Central memory CD8-positive, alpha-beta T cell (primary cell): ENCODE measurements around the gene SMG1.
"Not testable (repeated sequence)": the region's sequence is repeated elsewhere in the genome, so short reads cannot be mapped to it uniquely, and the experiment has no call there.

ENCODE experiments used
- ATAC-seq: fragments of 150-1000 bp; cut with Tn5 transposase; replicated peaks from 2 replicates; pipeline ENCODE4 v1.10.0; 2022; ENCODE audit warnings: mild to moderate bottlenecking, moderate FRiP score, moderate number of reproducible peaks; ENCODE audit not compliant: poor library complexity, severe bottlenecking; ENCODE audit errors: extremely low read depth
- DNase-seq, 2 donors: peaks; one replicate each; pipeline ENCODE4 v3.0.0; 2021; ENCODE audit warnings: low spot score in 2 of 2
- H3K27ac Mint-ChIP-seq: one replicate; pipeline ENCODE4 v1.8.0; 2022; ENCODE audit warnings: low read depth, mild to moderate bottlenecking, moderate library complexity, mixed read lengths
- H3K27me3 Mint-ChIP-seq: one replicate; pipeline ENCODE4 v1.8.0; 2022; ENCODE audit warnings: mixed read lengths
- H3K36me3 Mint-ChIP-seq: one replicate; pipeline ENCODE4 v1.8.0; 2022; ENCODE audit warnings: mild to moderate bottlenecking, moderate library complexity, mixed read lengths; ENCODE audit not compliant: insufficient read depth
- H3K4me1 Mint-ChIP-seq: one replicate; pipeline ENCODE4 v1.8.0; 2022; ENCODE audit warnings: mixed read lengths
- H3K4me3 Mint-ChIP-seq: one replicate; pipeline ENCODE4 v1.8.0; 2022; ENCODE audit warnings: mild to moderate bottlenecking, moderate library complexity, mixed read lengths
- H3K9me3 Mint-ChIP-seq: one replicate; pipeline ENCODE4 v1.8.0; 2022; ENCODE audit warnings: mixed read lengths

The SMG1 gene

DNA sequence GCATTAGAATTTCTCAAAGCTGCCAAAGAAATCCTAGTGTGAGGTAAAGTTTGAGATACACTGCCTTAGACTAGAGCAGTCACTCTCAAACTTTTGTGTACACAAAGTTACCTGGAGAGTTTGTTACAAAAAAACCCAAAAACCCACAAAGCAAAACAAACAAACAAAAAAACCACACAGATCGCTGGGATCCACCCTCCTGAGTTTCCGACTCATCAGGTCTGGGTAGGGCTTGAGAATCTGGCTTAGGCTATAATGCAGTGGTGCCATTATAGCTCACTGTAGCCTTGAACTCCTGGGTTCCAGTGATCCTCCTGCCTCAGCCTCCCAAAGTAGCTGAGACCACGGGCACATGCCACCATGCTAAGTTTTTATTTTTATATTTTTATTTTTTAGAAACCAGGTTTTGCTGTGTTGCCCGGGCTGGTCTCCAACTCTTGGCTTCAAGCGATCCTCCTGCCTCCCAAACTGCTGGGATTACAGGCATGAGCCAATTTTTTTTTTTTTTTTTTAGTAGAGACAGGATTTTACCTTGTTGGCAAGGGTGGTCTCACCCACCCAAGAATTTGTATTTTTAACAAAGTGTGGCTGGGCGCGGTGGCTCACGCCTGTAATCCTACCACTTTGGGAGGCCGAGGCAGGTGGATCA, 22.3 kb upstream of the SMG1 start:
- Mint-ChIP-seq H3K4me1 (no peaks in the 10 kb centered on the region), H3K4me3 (no peak overlapping the region), H3K27ac (no peak overlapping the region), H3K36me3 (no peaks in the 10 kb centered on the region), H3K27me3 (no peaks in the 10 kb centered on the region), H3K9me3 (no peaks in the 10 kb centered on the region)
- DNase-seq: no peak
- no peak for ATAC-seq

DNA sequence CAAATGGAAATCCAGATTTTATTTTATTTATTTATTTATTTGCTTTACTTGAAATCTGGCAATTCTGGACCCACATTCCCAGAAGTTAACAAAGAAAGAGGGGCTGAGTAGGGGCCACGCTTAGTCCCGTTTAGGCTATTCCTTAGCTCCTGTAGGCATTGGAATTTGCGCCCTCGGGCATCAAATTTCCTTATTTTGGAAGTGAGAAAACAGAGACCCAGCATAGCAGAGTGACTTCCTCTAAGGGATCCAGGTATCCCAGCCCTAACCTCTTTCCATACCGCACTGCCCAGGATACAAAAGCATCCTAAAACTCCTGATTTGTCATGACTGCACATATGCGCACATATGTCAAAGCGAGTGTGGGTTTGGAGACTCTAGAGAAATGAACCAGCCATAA, 19.0 kb upstream of the SMG1 start:
- Mint-ChIP-seq H3K36me3 (no peaks in the 10 kb centered on the region), H3K9me3 (no peaks in the 10 kb centered on the region), H3K27ac (peak overlapping the region; percentile 45), H3K4me1 (no peaks in the 10 kb centered on the region), H3K4me3 (peak overlapping the region; percentile 67), H3K27me3 (no peaks in the 10 kb centered on the region)
- DNase-seq (no peak), ATAC-seq (no peak)

DNA sequence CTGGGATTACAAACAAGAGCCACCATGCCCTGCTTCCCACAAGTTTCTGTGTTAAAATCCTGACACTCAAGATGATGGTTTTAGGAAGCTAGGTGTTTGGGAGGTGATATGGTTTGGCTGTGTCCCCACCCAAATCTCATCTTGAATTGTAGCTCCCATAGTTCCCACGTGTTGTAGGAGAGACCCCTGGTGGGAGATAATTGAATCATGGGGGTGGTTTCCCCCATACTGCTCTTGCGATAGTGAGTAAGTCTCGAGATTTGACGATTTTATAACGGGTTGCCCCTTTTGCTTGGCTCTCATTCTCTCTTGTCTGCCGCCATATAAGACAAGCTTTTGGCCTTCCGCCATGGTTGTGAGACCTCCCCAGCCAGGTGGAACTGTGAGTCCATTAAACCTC, 17.2 kb upstream of the SMG1 start:
- ATAC-seq (no peak), DNase-seq (no peak)
- H3K27me3 Mint-ChIP-seq: no peaks in the 10 kb centered on the region
- H3K4me1 Mint-ChIP-seq: no peaks in the 10 kb centered on the region
- H3K36me3 Mint-ChIP-seq: no peaks in the 10 kb centered on the region
- H3K4me3 Mint-ChIP-seq: no peak overlapping the region
- no peak overlapping the region for H3K27ac Mint-ChIP-seq
- H3K9me3 Mint-ChIP-seq: no peaks in the 10 kb centered on the region

DNA sequence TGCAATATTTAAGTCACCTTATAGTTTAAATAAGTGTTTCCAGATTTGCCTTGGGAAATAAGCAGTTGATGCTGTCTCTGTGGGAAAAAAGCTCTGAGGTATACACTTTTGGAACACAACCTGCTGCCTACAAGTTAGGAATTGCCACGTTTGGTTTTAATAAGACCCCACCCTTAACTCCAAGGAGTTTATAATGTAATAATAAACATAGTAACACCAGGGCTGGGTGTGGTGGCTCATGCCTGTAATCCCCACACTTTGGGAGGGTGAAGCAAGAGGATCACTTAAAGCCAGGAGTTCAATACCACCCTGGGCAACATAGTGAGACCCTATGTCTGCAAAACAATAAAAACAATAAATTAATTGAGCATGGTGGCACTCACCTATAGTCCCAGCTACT, 15.9 kb upstream of the SMG1 start:
- ATAC-seq (no peak), DNase-seq (no peak)
- Mint-ChIP-seq H3K36me3 (no peaks in the 10 kb centered on the region), H3K27me3 (peaks cover 5% of the 10 kb centered on the region), H3K4me3 (no peak overlapping the region), H3K27ac (no peak overlapping the region), H3K9me3 (no peaks in the 10 kb centered on the region), H3K4me1 (no peaks in the 10 kb centered on the region)

DNA sequence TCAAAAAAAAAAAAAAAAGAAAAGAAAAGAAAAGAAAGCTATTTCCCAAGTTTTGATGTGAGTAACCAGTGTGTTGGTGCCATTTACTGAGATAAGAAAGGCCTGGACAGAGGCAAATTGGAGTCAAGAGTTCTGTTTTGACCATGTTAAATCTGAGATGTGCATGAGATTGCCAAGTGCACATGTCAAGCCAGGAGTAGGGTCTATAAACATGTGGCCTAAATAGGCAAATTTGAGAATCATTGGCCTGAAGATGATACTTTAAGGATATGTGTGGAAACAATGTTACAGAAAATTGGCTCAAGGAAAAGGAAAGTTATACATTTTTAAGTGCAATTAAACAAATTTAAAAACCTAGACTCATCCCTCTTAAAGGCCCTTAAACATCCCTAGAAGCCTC, 15.3 kb upstream of the SMG1 start:
- Mint-ChIP-seq H3K36me3 (no peaks in the 10 kb centered on the region), H3K4me3 (no peak overlapping the region), H3K4me1 (no peaks in the 10 kb centered on the region), H3K27ac (no peak overlapping the region), H3K27me3 (peaks cover 7% of the 10 kb centered on the region), H3K9me3 (no peaks in the 10 kb centered on the region)
- DNase-seq (no peak), ATAC-seq (no peak)

DNA sequence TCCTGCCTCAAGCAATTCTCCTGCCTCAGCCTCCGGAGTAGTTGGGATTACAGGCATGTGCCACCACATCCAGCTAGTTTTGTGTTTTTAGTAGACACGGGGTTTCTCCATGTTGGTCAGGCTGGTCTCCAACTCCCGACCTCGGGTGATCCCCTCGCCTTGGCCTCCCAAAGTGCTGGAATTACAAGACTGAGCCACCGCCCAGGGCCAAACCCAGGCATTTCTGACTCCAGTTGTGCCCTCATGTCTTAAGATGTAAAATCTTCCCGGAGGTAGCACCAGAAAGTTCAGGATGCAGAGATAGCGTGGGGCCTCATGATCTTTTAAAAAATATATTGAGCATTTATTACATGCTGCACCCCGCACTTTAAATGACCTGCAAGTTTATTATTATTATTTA, 12.8 kb upstream of the SMG1 start:
- Mint-ChIP-seq H3K27me3 (peaks cover 7% of the 10 kb centered on the region), H3K4me3 (no peak overlapping the region), H3K9me3 (no peaks in the 10 kb centered on the region), H3K4me1 (no peaks in the 10 kb centered on the region), H3K36me3 (no peaks in the 10 kb centered on the region), H3K27ac (no peak overlapping the region)
- no peak for ATAC-seq
- DNase-seq: no peak

DNA sequence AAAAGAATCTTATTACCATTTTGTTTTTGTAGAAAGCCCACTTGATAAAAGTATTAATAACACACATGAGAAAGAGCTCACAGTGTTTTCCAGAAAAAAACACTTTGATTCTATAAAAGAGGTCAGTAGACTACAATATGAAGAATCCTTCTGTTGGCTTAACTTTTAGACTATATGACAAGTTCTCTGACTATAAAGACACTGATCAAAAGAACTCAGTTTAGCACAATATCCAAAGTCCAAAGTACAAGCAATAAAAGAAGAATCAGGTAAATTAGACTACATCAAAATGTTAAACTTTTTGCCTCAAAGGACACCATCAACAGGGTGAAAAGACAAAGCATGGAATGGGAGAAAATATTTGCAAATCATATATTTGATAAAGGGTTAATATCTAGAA, 11.2 kb upstream of the SMG1 start:
- no peak overlapping the region for H3K4me3 Mint-ChIP-seq
- ATAC-seq: no peak

DNA sequence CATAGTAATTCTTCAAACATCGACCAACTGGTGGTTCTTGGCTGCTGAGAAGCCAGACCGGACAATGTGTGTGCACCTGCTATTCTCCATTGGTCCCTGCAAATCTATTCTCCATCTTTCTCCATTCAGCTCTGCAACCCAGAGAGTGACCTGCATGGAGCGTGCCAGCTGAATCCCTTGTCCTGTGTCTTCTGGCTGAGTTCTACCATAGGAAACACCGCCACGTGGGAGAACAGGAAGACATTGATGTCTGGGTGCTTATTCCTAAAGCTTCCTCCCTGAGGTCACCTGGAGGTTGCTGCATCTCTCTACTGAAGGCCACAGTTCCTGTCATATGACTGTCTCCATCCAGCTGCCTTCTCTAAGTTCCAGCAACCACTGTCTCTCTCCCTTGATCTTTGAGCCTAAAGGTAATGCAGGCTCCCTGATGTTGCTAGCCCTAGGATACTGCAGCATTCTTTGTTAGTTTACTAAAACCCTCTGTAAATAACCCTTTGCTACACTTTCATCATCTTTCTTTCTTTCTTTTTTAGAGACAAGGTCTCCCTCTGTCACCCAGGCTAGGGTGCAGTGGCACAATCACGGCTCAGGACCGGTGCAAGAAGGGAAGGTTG, 10.6 kb upstream of the SMG1 start:
- H3K9me3 Mint-ChIP-seq: no peaks in the 10 kb centered on the region
- no peak overlapping the region for H3K4me3 Mint-ChIP-seq
- peaks cover 7% of the 10 kb centered on the region for H3K27me3 Mint-ChIP-seq
- ATAC-seq: no peak
- H3K27ac Mint-ChIP-seq: no peak overlapping the region
- no peaks in the 10 kb centered on the region for H3K4me1 Mint-ChIP-seq
- DNase-seq: no peak
- H3K36me3 Mint-ChIP-seq: no peaks in the 10 kb centered on the region

More for the DNA sequence above, 11.2 kb upstream of the SMG1 start:
- no peak for DNase-seq
- no peaks in the 10 kb centered on the region for H3K36me3 Mint-ChIP-seq
- H3K27me3 Mint-ChIP-seq: peaks cover 7% of the 10 kb centered on the region
- no peaks in the 10 kb centered on the region for H3K9me3 Mint-ChIP-seq
- H3K27ac Mint-ChIP-seq: no peak overlapping the region
- H3K4me1 Mint-ChIP-seq: no peaks in the 10 kb centered on the region

DNA sequence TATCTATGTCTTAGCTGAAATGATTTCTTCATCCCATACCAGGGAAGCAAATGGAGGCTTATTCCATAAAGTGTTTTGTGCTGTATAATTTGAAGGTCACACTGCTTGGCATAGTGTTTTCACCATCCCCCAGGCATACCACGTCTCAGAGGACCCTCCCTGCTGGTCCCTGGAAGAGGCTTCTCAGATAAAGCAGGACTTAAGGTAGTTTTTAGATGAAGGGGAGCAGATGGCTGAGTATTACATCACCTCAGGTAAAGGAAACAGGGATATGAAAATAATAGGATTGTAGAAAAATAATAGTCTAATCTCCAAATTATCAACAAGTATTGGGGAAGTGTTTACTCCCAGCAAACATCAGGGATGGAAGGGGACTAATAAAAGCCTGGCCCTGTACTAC, 7.3 kb upstream of the SMG1 start:
- DNase-seq (no peak), ATAC-seq (no peak)
- Mint-ChIP-seq H3K4me3 (no peak overlapping the region), H3K27ac (peak overlapping the region; percentile 65), H3K9me3 (no peaks in the 10 kb centered on the region), H3K27me3 (peaks cover 7% of the 10 kb centered on the region), H3K4me1 (no peaks in the 10 kb centered on the region), H3K36me3 (no peaks in the 10 kb centered on the region)

DNA sequence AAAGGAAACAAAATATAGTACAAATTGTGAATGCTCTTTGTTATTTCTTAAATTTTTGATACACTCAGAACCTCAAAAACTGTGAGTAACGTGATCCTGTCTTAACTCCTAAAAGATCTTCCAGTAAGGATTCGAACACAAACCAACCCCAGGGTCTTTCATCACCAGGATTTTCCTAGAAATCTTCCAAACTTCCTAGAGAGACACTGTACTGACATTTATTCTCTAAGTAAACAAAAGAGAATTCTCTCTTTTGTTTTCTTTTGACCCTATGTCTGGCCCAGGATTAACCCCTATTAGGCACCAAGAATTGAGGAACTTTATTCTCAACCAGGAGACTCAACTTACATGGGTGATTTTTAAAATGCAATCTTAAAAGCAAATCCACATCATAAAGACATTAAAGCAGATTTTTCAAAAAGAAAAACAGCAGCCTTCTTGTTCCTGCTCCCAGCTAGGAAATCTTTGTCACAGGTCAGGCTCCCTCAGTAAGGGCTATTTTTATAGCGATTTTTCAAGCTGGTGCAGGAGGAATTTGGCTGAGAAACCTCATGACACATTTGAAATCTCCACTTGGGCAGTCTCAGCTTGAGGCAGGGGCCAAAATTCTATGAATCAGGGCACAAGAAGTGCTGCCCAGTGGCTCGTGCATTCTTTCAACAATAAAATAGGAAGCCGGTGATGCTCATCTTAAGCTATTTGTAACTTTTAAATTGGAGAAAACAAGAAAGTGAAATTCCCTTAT, 6.2 kb upstream of the SMG1 start:
- peaks cover 5% of the 10 kb centered on the region for H3K27me3 Mint-ChIP-seq
- no peak for ATAC-seq
- H3K36me3 Mint-ChIP-seq: peaks cover 2% of the 10 kb centered on the region
- H3K9me3 Mint-ChIP-seq: no peaks in the 10 kb centered on the region
- DNase-seq: no peak
- no peak overlapping the region for H3K4me3 Mint-ChIP-seq
- no peak overlapping the region for H3K27ac Mint-ChIP-seq
- H3K4me1 Mint-ChIP-seq: no peaks in the 10 kb centered on the region

DNA sequence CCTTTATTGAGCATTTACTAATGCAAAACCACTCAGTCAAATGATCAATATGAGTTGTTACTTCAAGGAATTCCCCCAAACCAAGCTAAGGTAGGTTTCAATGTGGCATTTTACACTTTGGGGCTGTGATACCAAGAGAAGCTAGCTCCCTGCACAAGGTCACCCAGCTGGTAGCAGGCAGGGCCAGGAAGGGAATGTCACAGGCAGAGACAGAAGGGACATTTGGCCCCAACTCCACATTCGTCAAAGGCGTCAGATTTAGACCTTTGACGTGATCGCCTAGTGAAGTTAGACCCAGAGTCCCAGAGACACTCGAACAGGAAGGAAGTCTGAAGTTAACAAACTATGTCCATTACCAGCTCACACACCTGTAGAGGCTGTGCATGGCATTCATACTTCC, 5.5 kb upstream of the SMG1 start:
- ATAC-seq (no peak), DNase-seq (no peak)
- Mint-ChIP-seq H3K9me3 (no peaks in the 10 kb centered on the region), H3K4me1 (peaks cover 5% of the 10 kb centered on the region), H3K27ac (no peak overlapping the region), H3K27me3 (no peaks in the 10 kb centered on the region), H3K4me3 (no peak overlapping the region), H3K36me3 (peaks cover 2% of the 10 kb centered on the region)

DNA sequence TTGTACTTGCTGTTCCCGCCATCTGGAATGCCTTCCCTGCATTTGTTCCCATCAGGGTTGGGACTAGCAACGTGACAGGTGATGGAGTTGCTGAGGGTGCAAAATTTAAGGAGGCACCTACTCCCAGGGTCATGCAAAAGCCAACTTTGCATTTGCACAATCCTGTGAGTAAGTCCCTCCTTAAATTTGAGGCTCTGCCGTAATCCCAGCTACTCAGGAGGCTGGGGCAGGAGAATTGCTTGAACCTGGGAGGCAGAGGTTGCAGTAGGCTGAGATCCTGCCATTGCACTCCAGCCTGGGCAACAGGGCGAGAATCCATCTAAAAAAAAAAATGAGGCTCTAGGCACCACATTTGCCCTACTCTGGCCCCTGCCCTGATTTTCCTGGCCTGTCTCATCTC, 3.9 kb upstream of the SMG1 start:
- ATAC-seq, H3K27me3 Mint-ChIP-seq, DNase-seq, H3K36me3 Mint-ChIP-seq, H3K4me3 Mint-ChIP-seq, H3K27ac Mint-ChIP-seq, H3K9me3 Mint-ChIP-seq: not testable (repeated sequence)
- H3K4me1 Mint-ChIP-seq: peaks cover 14% of the 10 kb centered on the region

DNA sequence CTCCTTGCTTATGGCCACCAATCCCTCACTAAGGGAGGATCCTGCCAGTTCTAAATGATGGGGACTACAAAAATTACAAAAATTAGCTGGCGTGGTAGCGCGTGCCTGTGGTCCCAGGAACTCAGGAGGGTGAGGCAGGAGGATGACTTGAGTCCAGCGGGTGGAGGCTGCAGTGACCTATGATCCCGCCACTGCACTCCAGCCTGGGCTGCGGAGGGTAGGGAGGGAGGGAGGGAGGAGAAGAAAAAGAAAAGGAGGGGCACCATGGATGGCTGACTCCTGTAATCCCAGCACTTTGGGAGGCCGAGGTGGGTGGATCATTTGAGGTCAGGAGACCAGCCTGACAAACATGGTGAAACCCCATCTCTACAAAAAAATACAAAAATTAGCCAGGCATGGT, 1.9 kb upstream of the SMG1 start:
- not testable (repeated sequence) for H3K27ac Mint-ChIP-seq, H3K27me3 Mint-ChIP-seq, DNase-seq, H3K9me3 Mint-ChIP-seq, ATAC-seq
- Mint-ChIP-seq H3K36me3 (peaks cover 11% of the 10 kb centered on the region), H3K4me1 (peaks cover 29% of the 10 kb centered on the region), H3K4me3 (peak overlapping the region; percentile 92)
